Testis (tissue), 3 donors: ENCODE measurements around the gene ARID5B. TPM values are rescaled to one million over a fixed set of nuclear protein-coding genes. Genes with fewer than 3 reads are reported as not detected.

ENCODE experiments used
- DNase-seq: peaks from one replicate; pipeline ENCODE4 v3.0.0-alpha.2; 2019
- H3K27ac ChIP-seq, 2 donors: fragments of 200-600 bp; sonication (generic); one replicate each; pipeline ENCODE4 v1.5.1; 2019
- H3K27me3 ChIP-seq: fragments of 200-600 bp; sonication (generic); one replicate; pipeline ENCODE4 v1.5.1; 2019
- H3K36me3 ChIP-seq: fragments of 200-600 bp; sonication (generic); one replicate; pipeline ENCODE4 v1.5.1; 2017; ENCODE audit warnings: low read depth; ENCODE audit errors: missing control alignments
- H3K4me1 ChIP-seq: fragments of 200-600 bp; sonication (generic); one replicate; pipeline ENCODE4 v1.5.1; 2019
- H3K4me3 ChIP-seq, 2 donors: fragments of 200-600 bp; sonication (generic); one replicate each; pipeline ENCODE4 v1.5.1; 2017 to 2019
- H3K9me3 ChIP-seq: fragments of 200-600 bp; sonication (generic); one replicate; pipeline ENCODE4 v1.5.1; 2017
- CTCF ChIP-seq, 3 experiments: fragments of 450-650 bp in 2 of 3; fragments of 200-600 bp in 1 of 3; sonication (generic) in 1 of 3; IDR thresholded peaks; one replicate each; pipeline ENCODE4 v1.5.1; 2016 to 2019; ENCODE audit warnings: antibody characterized with exemption in 3 of 3, mild to moderate bottlenecking in 2 of 3, moderate library complexity in 1 of 3
- POLR2A ChIP-seq: fragments of 450-650 bp; IDR thresholded peaks from one replicate; pipeline ENCODE4 v1.6.1; 2017; ENCODE audit warnings: antibody characterized with exemption, mild to moderate bottlenecking, moderate library complexity
- WGBS, 2 donors: methylation state at CpG; one replicate each; pipeline ENCODE4 v1.1.5; 2018; 5-methylcytosine and 5-hydroxymethylcytosine counted together
- intact Hi-C: fragments of 100-400 bp; cut with DNase I; formaldehyde crosslinking; loops from one replicate; pipeline ENCODE4 v1.15.1; 2023; ENCODE audit warnings: low total_unique reads
- polyA plus RNA-seq: library from polyadenylated mRNA; stranded (reverse); fragments of 350-450 nt; fragmentation: Illumina TruSeq; extraction: RNeasy Lipid Tissue Mini Kit (QIAGEN cat#74804); gene quantifications from one replicate; pipeline ENCODE4 v1.2.3, GENCODE V29; 2014; ENCODE audit warnings: low read depth, low replicate concordance; ENCODE audit not compliant: insufficient read depth
- total RNA-seq, 2 donors: library from RNA; depleted of rRNA; stranded (reverse); fragments of >200 nt; gene quantifications; one replicate each; pipeline ENCODE4 v1.2.3, GENCODE V29; 2016

ARID5B gene
- total and polyA plus RNA-seq, 3 donors from 2014 or later, result 14.3 to 73.6 (median 52.1) TPM

- Histone ChIP-seq H3K36me3 (no peaks in the 10 kb centered on the region), H3K4me3 (no peak overlapping the region), H3K27ac (no peak overlapping the region), H3K27me3 (no peaks in the 10 kb centered on the region), H3K9me3 (no peaks in the 10 kb centered on the region), H3K4me1 (no peaks in the 10 kb centered on the region)
- 93 to 96% methylated on average over 2 of the region's 2 CpGs for WGBS, 2 donors
- DNase-seq, result no peak
- intact Hi-C loops, result no loop called here
- TF ChIP-seq POLR2A (no peak), CTCF (IDR thresholded peaks at IDR 0.05) (no peak)
Measured at GRCh38 chr10:61921143-61921542, 19.6 kb downstream of the ARID5B start.

GRCh38 chr10:61923210-61923949, 21.9 kb downstream of the ARID5B start:
- no peak for DNase-seq
- Histone ChIP-seq H3K27me3 (no peaks in the 10 kb centered on the region), H3K36me3 (no peaks in the 10 kb centered on the region), H3K4me1 (no peaks in the 10 kb centered on the region), H3K27ac (no peak overlapping the region), H3K4me3 (no peak overlapping the region), H3K9me3 (no peaks in the 10 kb centered on the region)
- intact Hi-C loops, result no loop called here
- whole genome bisulfite sequencing, 2 donors, result 61 to 75% methylated on average over 6 of the region's 6 CpGs
- TF ChIP-seq CTCF (IDR thresholded peaks at IDR 0.05) (no peak), POLR2A (no peak)

GRCh38 chr10:61923950-61924274, 22.4 kb downstream of the ARID5B start:
- H3K36me3 ChIP-seq, result no peaks in the 10 kb centered on the region
- H3K27me3 ChIP-seq, result no peaks in the 10 kb centered on the region
- 72 to 86% methylated on average over 2 of the region's 2 CpGs for WGBS, 2 donors
- no peak overlapping the region for H3K27ac ChIP-seq
- no peaks in the 10 kb centered on the region for H3K9me3 ChIP-seq
- intact Hi-C loops, result no loop called here
- no peak for TF ChIP-seq POLR2A
- TF ChIP-seq CTCF (IDR thresholded peaks at IDR 0.05), result no peak
- no peak overlapping the region for H3K4me3 ChIP-seq
- no peaks in the 10 kb centered on the region for H3K4me1 ChIP-seq
- no peak for DNase-seq

GRCh38 chr10:61929555-61929954, 28.1 kb downstream of the ARID5B start:
- TF ChIP-seq CTCF (IDR thresholded peaks at IDR 0.05), result no peak
- no peak for TF ChIP-seq POLR2A
- Histone ChIP-seq H3K36me3 (no peaks in the 10 kb centered on the region), H3K27me3 (no peaks in the 10 kb centered on the region), H3K27ac (no peak overlapping the region), H3K4me3 (no peak overlapping the region), H3K4me1 (no peaks in the 10 kb centered on the region), H3K9me3 (no peaks in the 10 kb centered on the region)
- no peak for DNase-seq
- WGBS, 2 donors, result 86 to 90% methylated on average over 4 of the region's 4 CpGs
- intact Hi-C loops, result no loop called here
